AG09309 (cell line): Measurements from ENCODE around the gene RHBDD3.
"Not testable (repeated sequence)": the region's sequence is repeated elsewhere in the genome, so short reads cannot be mapped to it uniquely, and the experiment has no call there.

Experiments used
- DNase-seq: peaks from one replicate; pipeline ENCODE4 v3.0.0-alpha.2; 2010; ENCODE audit warnings: low read depth
- H3K4me3 ChIP-seq: 2 replicates; pipeline ENCODE4 v1.5.1; 2011; ENCODE audit warnings: mild to moderate bottlenecking, low read depth, low read length, moderate library complexity; ENCODE audit not compliant: control insufficient read depth
- TF ChIP-seq, protein P1 (sequence below): IDR thresholded peaks from 2 replicates; pipeline ENCODE4 v1.5.1; 2011; ENCODE audit warnings: mild to moderate bottlenecking, low read depth, low read length, inconsistent platforms; ENCODE audit not compliant: insufficient read depth, control insufficient read depth; ENCODE audit errors: missing control alignments

The RHBDD3 gene

DNA sequence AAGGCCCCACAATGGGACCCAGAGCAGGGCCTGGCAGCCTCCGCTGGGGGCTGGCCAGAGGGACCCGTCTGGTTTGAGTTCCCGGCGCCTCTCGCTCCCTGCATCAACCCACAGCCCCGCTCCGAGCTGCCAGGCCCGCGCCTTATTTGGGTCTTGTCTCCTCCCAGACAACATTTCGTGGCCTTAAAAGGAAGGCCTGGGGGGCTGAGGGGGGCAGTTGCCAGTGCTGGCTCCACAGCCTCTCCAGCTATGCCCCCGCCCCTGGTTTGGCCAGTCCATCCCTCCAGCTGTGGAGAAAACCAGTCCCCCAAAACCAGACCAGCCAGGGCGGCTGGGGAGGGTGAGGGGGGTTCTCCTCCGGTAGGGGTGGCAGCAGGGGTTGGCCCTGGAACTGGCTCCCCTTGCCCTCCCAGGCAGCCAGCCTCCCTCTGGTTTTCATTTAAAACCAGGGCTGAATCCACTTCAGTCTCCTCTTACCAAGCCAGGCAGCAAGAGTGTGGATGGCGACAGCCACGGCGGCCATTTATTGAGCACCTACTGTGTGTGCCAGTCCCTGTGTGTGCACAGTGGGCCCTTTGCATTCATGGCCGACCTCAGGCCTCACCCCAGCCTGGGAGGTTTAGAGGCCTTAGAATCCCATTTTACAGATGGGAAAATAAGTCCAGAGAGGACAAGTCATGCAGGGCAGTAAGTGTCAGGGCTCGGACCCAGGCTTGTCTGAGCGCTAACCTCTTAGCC lies 43.5 kb downstream of the RHBDD3 start:
- DNase-seq: no peak
- TF ChIP-seq, protein P1, sequence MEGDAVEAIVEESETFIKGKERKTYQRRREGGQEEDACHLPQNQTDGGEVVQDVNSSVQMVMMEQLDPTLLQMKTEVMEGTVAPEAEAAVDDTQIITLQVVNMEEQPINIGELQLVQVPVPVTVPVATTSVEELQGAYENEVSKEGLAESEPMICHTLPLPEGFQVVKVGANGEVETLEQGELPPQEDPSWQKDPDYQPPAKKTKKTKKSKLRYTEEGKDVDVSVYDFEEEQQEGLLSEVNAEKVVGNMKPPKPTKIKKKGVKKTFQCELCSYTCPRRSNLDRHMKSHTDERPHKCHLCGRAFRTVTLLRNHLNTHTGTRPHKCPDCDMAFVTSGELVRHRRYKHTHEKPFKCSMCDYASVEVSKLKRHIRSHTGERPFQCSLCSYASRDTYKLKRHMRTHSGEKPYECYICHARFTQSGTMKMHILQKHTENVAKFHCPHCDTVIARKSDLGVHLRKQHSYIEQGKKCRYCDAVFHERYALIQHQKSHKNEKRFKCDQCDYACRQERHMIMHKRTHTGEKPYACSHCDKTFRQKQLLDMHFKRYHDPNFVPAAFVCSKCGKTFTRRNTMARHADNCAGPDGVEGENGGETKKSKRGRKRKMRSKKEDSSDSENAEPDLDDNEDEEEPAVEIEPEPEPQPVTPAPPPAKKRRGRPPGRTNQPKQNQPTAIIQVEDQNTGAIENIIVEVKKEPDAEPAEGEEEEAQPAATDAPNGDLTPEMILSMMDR: no peak
- H3K4me3 ChIP-seq: no peak overlapping the region

DNA sequence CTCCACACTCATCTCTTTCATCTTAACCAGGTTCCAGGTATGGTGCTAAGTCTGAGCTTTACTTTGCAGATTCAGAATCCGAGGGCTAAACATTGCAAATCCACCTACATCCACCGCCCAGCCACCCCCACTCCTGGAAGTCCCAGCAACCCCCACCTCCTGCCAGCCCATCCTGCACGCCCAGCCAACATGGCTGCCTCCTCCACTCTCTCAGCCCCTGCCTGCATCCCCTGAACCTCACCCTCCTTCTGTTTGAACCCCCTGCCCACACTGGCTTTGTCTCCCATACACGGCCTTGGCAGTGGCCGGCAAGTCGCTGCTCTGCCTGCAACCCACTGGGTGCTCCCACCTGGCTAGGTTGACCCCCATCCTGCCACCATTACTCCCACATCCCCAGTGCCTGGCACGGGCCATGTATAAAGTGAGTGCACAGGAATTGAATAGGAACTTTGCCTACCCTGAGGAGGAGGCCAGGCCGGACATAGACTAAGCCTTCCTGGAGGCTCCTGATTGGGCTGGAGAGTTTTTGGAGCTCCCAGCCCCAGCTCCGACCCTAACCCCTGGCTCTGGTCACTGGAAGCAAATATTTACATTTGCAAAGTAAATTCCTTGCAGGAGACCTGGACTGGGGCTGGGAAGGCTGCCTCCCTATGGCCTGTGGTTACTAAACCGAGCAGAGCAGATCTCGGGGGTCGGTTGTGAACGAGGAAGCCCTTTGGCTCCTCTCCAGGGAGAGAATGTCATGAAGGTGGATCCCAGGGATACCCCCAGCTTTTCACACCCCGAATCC lies 47.7 kb downstream of the RHBDD3 start:
- DNase-seq: no peak
- TF ChIP-seq, protein P1: no peak
- no peak overlapping the region for H3K4me3 ChIP-seq

DNA sequence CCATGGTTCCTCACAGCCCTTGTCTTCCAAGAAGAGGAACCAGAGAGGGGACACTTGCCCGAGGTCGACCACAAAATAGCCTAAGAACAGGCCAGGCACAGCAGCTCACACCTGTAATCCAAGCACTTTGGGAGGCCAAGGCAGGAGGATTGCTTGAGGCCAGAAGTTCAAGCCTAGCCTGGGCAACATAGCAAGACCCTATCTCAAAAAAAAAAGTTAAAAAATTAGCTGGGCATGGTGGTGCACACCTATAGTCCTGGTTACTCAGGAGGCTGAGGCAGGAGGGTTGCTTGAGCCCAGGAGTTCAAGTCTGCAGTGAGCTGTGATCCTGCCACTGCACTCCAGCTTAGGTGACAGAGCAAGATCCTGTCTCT lies 48.4 kb downstream of the RHBDD3 start:
- not testable (repeated sequence) for DNase-seq, H3K4me3 ChIP-seq

DNA sequence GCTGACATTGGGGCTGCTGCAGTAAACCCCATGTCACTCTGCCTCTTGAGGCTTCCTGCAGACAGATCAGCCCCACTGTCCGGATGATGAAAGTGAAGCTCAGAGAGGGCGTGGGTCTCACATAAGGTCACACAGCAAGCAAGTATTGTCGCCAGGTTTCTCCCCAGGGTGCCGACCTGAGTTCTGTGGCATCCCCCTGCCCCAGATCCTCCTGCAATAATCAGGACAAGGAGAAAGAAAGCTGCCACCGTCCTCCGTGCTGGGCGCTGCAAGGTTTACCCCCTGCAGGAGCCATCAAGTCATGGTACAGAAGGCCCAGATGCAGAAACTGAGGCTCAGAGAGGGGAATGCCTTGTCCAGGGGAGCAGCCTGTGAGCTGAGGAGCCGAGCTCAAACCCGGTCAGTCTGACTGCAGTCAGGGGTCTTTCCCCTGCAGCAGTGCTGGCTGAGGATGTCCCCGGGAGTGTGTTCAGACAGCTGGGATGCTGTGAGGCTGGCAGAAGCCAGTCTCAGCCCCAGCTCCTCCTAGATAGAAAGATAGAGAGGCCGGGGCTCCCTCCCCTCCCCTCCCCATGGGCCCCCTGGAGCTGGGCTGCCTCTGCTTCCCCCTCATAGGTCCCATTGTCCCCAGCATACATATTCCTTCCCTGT lies 48.9 kb downstream of the RHBDD3 start:
- no peak for DNase-seq
- H3K4me3 ChIP-seq: no peak overlapping the region
- TF ChIP-seq, protein P1: no peak

DNA sequence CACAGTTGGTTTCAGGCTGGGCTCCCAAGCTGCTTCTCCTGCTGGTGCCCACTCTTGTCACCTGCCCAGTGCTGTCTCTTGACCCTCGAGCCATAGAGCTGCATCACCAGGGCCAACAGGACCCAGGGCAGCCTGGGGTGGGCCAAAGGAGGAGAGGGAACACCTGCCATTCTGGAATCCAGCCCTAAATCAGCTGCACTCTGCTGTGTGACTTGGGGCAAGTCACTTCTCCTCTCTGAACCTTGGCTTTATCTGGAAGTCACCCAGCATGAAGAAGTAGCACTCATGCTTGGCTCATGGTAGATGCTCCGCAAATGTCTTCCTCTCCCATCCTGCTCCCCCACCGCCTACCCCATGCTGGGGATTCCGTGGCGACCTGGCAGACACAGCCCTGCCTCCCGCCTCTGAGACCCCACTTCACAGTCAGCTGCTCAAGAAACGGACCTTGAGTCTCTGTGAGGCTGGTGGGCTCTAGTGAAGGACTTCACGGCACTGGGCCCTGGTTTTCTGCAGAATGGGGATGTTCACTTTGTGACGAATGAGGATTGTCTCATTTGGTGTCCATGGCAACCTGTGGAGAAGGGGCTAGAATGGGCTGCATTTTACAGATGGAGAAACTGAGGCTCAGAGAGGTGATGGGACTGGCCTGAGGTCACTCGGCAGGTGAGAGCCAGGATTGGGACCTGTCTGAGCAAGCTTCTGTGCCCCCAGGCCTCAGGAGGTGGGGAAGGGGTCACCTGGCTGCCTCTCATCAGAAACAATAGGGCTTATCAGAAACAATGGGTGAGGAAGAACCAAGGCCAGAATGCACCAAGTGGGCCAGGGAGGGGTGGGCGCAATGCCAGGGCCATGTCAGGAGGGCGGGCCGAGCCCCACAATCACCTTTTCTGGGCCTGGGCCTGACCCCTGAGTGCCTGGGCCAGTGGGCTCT lies 49.7 kb downstream of the RHBDD3 start:
- TF ChIP-seq, protein P1: no peak
- no peak for DNase-seq

DNA sequence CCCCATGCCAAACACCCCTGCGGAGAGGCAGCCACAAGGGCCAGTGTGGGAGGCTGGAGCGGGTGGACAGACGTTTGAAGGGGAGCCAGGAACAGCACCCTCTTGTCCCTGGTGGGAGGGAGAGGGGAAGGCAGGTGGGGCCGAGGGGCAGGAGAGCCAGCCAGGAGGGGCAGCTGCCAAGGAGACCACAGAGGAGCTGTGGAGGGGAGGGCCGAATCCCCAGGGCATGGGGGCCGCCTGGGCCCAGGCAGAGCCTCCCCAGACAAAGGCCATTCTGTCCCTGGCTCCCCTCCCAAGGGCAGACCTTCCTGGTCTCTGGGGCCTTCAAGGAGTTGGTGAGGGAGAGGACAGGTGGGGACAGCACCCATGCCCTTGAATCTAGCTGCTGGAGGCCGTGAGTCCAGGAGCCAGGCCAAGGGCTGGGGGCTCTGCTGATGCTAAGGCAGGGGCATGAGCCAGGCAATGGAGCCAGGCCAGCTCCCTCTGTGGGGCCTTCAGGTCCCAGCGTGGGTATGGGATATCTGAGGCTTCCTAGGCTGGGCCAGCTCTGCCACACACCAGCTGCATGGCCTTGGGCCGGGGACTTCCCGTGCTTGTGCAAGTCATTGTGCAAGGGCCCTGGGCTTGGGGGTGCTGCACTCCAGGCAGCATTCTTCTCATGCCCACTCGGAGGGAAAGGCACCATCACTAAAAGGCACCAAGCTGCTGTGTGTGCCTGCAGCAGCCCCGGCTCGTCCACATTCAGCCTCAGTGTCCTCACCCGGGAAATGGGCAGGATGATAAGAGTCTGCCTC lies 50.7 kb downstream of the RHBDD3 start:
- H3K4me3 ChIP-seq: no peak overlapping the region
- DNase-seq: peak; percentile 42
- TF ChIP-seq, protein P1: no peak

More for the DNA sequence above, 49.7 kb downstream of the RHBDD3 start:
- no peak overlapping the region for H3K4me3 ChIP-seq
